RWPE1 (cell line): ENCODE measurements around the gene PKP4.

ENCODE experiments used
- CTCF ChIA-PET: fragments of 350-600 bp; sonication (Branson Sonifier 250); formaldehyde crosslinking; extraction: SDS; loops from one replicate; lab custom pipeline; 2021; lab: Yijun Ruan, JAX
- POLR2A ChIA-PET: fragments of 400-600 bp; formaldehyde crosslinking; extraction: SDS; loops from one replicate; lab custom pipeline; 2020; ENCODE audit warnings: antibody characterized with exemption; ENCODE audit not compliant: low non-redundant PET; lab: Yijun Ruan, JAX
- DNase-seq: peaks from one replicate; pipeline ENCODE4 v3.0.0; 2012; ENCODE audit warnings: low spot score
- H3K27ac ChIP-seq: fragments of 450-650 bp; 2 replicates; pipeline ENCODE4 v1.5.1; 2017
- TF ChIP-seq, protein P1 (sequence below): fragments of 450-650 bp; conservative IDR thresholded peaks from 2 replicates; pipeline ENCODE4 v1.5.1; 2017; ENCODE audit warnings: low read depth, mild to moderate bottlenecking

The PKP4 gene

DNA sequence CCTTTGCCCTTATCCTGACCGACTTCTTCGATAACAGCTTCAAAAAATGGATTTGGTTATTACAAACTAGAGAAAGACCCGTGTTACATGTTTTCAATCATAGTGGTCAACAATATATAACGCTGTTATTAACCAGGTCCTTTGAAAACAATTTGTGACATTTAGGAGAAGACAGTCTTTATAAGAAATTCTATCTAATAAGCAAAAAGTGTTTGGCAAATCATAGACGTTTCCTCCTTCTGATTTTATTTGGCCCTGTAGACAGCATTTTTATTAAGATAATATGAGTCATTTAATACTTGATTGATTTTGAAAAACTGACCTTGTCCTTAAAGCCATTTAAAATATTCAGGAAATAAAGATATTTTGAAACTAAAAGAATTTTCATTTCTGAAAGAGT, 177.9 kb downstream of the PKP4 start:
- H3K27ac ChIP-seq = no peak overlapping the region
- CTCF ChIA-PET = no interaction called here
- TF ChIP-seq, protein P1, sequence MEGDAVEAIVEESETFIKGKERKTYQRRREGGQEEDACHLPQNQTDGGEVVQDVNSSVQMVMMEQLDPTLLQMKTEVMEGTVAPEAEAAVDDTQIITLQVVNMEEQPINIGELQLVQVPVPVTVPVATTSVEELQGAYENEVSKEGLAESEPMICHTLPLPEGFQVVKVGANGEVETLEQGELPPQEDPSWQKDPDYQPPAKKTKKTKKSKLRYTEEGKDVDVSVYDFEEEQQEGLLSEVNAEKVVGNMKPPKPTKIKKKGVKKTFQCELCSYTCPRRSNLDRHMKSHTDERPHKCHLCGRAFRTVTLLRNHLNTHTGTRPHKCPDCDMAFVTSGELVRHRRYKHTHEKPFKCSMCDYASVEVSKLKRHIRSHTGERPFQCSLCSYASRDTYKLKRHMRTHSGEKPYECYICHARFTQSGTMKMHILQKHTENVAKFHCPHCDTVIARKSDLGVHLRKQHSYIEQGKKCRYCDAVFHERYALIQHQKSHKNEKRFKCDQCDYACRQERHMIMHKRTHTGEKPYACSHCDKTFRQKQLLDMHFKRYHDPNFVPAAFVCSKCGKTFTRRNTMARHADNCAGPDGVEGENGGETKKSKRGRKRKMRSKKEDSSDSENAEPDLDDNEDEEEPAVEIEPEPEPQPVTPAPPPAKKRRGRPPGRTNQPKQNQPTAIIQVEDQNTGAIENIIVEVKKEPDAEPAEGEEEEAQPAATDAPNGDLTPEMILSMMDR = no peak
- POLR2A ChIA-PET = no interaction called here
- DNase-seq = no peak

DNA sequence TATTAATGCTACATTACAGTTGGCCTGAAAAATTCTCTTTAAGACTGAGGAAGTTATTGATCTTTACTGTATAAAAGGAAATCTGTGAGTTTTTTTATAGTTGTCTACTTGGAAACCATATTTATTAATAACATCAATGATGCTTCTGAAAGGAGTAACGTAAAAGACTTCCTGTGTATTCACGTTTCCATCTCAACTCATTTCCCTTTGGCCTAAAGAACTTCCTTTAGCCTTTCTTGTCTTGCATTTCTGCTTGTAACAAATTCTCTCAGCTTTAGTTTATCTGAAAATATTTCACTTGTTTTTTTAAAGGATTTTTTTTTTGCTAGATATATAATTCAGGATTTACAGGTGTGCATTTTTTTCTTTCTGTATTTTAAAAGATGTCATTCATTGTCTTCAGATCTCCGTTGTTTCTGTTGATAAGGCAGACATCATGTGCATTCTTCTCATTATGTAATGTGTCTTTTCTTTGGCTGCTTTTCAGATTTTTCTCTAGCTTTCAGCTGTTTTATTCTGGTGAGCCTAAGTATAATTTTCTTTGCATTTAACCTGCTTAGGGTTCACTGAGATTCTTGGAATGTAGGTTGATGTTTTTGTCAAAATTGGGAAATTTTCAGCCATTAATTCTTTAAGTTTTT, 179.3 kb downstream of the PKP4 start:
- CTCF ChIA-PET = interaction anchor here (0.6 kb wide), 1 partner anchor 13 kb away, joined by 3 read pairs; no protein-coding TSS in a partner anchor
- no peak for DNase-seq
- TF ChIP-seq, protein P1 = no peak
- POLR2A ChIA-PET = no interaction called here
- no peak overlapping the region for H3K27ac ChIP-seq

DNA sequence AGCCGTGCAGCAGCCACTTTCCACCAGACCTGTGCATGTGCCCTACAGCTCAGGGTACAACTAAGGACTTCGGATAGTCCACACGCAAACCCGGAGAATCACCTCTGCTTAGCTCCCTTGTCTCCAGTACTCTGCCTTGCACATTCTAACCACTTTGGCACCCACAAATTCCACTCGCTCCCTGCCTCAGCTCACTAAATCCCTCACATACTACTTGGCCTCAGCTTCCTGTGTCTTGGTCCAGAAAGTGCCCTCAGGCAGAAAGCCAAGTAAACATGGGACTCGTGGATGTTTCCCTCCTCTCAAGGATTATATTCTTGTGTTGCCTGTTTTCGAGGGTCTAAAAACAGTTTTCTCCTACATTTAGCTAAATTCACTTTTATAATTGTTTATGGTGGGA, 180.6 kb downstream of the PKP4 start:
- TF ChIP-seq, protein P1 = no peak
- POLR2A ChIA-PET = no interaction called here
- DNase-seq = no peak
- H3K27ac ChIP-seq = no peak overlapping the region
- CTCF ChIA-PET = no interaction called here

DNA sequence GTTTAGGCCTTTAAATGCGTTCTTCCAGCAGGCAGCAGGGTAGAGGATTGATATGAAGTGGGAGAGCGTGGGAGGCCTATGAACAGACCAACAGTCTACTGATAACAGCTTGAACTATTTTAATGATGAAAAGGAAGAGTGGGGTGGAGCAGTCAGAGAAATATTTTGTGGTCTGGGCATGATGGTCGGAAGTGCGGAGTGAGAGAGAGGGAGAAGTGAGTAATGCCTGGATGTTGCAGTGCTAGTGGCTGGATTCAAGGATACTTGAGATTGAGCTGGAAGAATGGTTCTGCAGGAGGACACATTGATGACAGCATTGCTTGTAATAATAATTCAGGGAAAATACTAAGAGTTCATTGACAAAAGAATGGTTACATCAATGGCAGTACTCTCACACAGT, 187.4 kb downstream of the PKP4 start:
- no peak for DNase-seq
- no peak overlapping the region for H3K27ac ChIP-seq
- ChIA-PET CTCF (no interaction called here), POLR2A (no interaction called here)
- TF ChIP-seq, protein P1 = no peak

DNA sequence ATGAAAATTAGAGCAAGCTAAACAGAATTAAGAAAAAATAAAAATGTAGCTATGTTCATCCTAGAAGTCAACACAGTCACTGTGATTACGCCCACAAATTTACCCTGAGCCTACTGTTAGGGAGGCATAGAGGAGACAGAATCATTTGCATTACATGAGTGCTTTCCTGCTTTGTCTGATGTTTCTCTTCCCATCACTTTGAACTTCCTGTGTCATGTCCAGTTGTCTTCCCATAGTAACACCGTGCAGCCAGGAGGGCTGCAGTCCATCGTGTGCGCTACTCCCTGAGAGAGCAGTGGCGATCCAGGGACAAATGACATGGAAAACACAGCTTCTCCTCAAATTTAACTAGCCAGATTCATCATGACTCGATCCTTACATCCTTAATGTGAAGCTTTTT, 188.5 kb downstream of the PKP4 start:
- H3K27ac ChIP-seq = no peak overlapping the region
- TF ChIP-seq, protein P1 = no peak
- POLR2A ChIA-PET = no interaction called here
- DNase-seq = no peak
- CTCF ChIA-PET = no interaction called here

DNA sequence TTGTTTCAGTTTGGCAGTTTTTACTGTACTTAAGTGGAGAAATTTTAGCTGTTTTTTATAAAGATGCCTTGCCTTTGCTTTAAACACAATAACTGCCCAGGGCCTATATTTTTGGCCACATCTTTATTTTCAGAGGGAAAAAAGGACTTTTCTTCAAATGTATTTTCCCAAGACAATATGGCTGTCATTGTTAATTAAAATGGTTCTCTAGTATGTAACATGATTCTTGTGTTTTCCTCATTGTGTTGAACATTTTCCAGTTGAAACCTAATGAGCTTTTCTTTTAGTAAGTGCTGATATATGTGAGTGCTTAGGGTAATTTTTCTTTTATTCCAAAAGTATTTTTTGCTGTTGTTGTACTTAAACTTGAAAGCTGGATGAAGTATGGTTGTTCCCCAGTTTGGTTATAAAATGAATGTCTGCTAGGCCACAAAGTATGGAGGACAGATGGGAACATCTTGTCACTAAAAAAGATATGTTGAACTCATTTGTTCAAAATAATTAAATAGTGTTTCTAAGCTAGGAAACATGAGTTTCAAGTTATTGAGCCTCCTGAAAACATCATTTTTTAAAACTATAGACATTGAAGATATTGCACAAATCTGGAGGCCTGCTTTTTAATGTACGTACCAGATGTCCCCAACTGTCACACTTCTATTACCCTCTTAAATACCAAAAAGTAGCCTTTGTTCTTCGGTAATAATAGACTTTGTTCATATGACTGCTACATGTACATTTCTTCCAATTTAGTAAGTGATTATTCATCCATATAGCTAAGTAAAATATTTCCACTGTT, 190.9 kb downstream of the PKP4 start:
- DNase-seq = no peak
- POLR2A ChIA-PET = no interaction called here
- TF ChIP-seq, protein P1 = no peak
- H3K27ac ChIP-seq = no peak overlapping the region
- CTCF ChIA-PET = interaction anchor here (0.8 to 1.5 kb wide), 3 partner anchors 8 to 107 kb away, joined by 3 to 5 read pairs (median 5); no protein-coding TSS in a partner anchor
